T-helper 2 cell treated with Interferon-gamma antibody and Interleukin-4, amounts not matched to agents 5 μg/mL and 100 μg/mL, for 36 hours (primary cell): ENCODE data around the gene GALNT16.
A peak's percentile ranks its signal among the peaks of the same experiment; 100 is the strongest.
"Not testable (repeated sequence)": the region's sequence is repeated elsewhere in the genome, so short reads cannot be mapped to it uniquely, and the experiment has no call there.

Source experiments
- DNase-seq: peaks from one replicate; pipeline ENCODE4 v3.0.0; 2021; ENCODE audit warnings: low spot score
- H3K27ac Mint-ChIP-seq: one replicate; pipeline ENCODE4 v1.8.0; 2021; ENCODE audit warnings: mild to moderate bottlenecking, mixed read lengths
- H3K27me3 Mint-ChIP-seq: one replicate; pipeline ENCODE4 v1.8.0; 2021; ENCODE audit warnings: low read depth, mixed read lengths
- H3K36me3 Mint-ChIP-seq: one replicate; pipeline ENCODE4 v1.8.0; 2021; ENCODE audit warnings: low read depth, mixed read lengths
- H3K4me1 Mint-ChIP-seq: one replicate; pipeline ENCODE4 v1.8.0; 2021; ENCODE audit warnings: low read depth, mixed read lengths
- H3K4me3 Mint-ChIP-seq: one replicate; pipeline ENCODE4 v1.8.0; 2022; ENCODE audit warnings: mild to moderate bottlenecking, moderate library complexity, mixed read lengths
- H3K9me3 Mint-ChIP-seq: one replicate; pipeline ENCODE4 v1.8.0; 2021; ENCODE audit warnings: mixed read lengths

The GALNT16 gene

GRCh38 chr14:69372146-69372545 is 112.2 kb downstream of the GALNT16 start:
- Mint-ChIP-seq H3K4me3 (no peak overlapping the region), H3K9me3 (no peaks in the 10 kb centered on the region), H3K27me3 (no peaks in the 10 kb centered on the region), H3K4me1 (no peaks in the 10 kb centered on the region), H3K36me3 (peaks cover 27% of the 10 kb centered on the region), H3K27ac (no peak overlapping the region)
- no peak for DNase-seq

- Mint-ChIP-seq H3K27me3 (no peaks in the 10 kb centered on the region), H3K27ac (no peak overlapping the region)
Observed at GRCh38 chr14:69373104-69373503, 113.1 kb downstream of the GALNT16 start.

GRCh38 chr14:69374235-69374634 is 114.3 kb downstream of the GALNT16 start:
- Mint-ChIP-seq H3K36me3 (peaks cover 34% of the 10 kb centered on the region), H3K27me3 (no peaks in the 10 kb centered on the region), H3K4me1 (peaks cover 3% of the 10 kb centered on the region), H3K9me3 (no peaks in the 10 kb centered on the region), H3K27ac (no peak overlapping the region), H3K4me3 (no peak overlapping the region)
- no peak for DNase-seq

More at GRCh38 chr14:69373104-69373503, 113.1 kb downstream of the GALNT16 start:
- H3K9me3 Mint-ChIP-seq: no peaks in the 10 kb centered on the region
- H3K4me3 Mint-ChIP-seq: no peak overlapping the region
- no peaks in the 10 kb centered on the region for H3K4me1 Mint-ChIP-seq
- DNase-seq: no peak
- H3K36me3 Mint-ChIP-seq: peaks cover 29% of the 10 kb centered on the region

- peaks cover 3% of the 10 kb centered on the region for H3K4me1 Mint-ChIP-seq
Observed at GRCh38 chr14:69375182-69375581, 115.2 kb downstream of the GALNT16 start.

GRCh38 chr14:69375722-69376121 is 115.8 kb downstream of the GALNT16 start:
- DNase-seq: no peak
- peaks cover 47% of the 10 kb centered on the region for H3K36me3 Mint-ChIP-seq
- H3K27ac Mint-ChIP-seq: no peak overlapping the region
- H3K27me3 Mint-ChIP-seq: no peaks in the 10 kb centered on the region
- no peak overlapping the region for H3K4me3 Mint-ChIP-seq
- no peaks in the 10 kb centered on the region for H3K9me3 Mint-ChIP-seq
- H3K4me1 Mint-ChIP-seq: peaks cover 3% of the 10 kb centered on the region

More at GRCh38 chr14:69375182-69375581, 115.2 kb downstream of the GALNT16 start:
- DNase-seq: no peak
- Mint-ChIP-seq H3K4me3 (no peak overlapping the region), H3K27ac (no peak overlapping the region), H3K9me3 (no peaks in the 10 kb centered on the region), H3K36me3 (peaks cover 43% of the 10 kb centered on the region), H3K27me3 (no peaks in the 10 kb centered on the region)

- Mint-ChIP-seq H3K27ac (no peak overlapping the region), H3K9me3 (no peaks in the 10 kb centered on the region), H3K27me3 (no peaks in the 10 kb centered on the region), H3K4me1 (peaks cover 3% of the 10 kb centered on the region), H3K4me3 (no peak overlapping the region), H3K36me3 (peaks cover 48% of the 10 kb centered on the region)
- DNase-seq: no peak
Observed at GRCh38 chr14:69376439-69376838, 116.5 kb downstream of the GALNT16 start.

- Mint-ChIP-seq H3K4me1 (peaks cover 3% of the 10 kb centered on the region), H3K9me3 (no peaks in the 10 kb centered on the region), H3K27me3 (no peaks in the 10 kb centered on the region), H3K27ac (peak overlapping the region; percentile 28), H3K4me3 (no peak overlapping the region), H3K36me3 (peaks cover 51% of the 10 kb centered on the region)
- DNase-seq: no peak
Observed at GRCh38 chr14:69378274-69378673, 118.3 kb downstream of the GALNT16 start.

GRCh38 chr14:69387311-69387710 is 127.4 kb downstream of the GALNT16 start:
- H3K4me1 Mint-ChIP-seq: peaks cover 25% of the 10 kb centered on the region
- H3K4me3 Mint-ChIP-seq: no peak overlapping the region
- no peaks in the 10 kb centered on the region for H3K9me3 Mint-ChIP-seq
- no peak overlapping the region for H3K27ac Mint-ChIP-seq
- no peak for DNase-seq
- H3K36me3 Mint-ChIP-seq: peaks cover 70% of the 10 kb centered on the region
- H3K27me3 Mint-ChIP-seq: no peaks in the 10 kb centered on the region

GRCh38 chr14:69391400-69391799 is 131.4 kb downstream of the GALNT16 start:
- H3K4me3 Mint-ChIP-seq, H3K27ac Mint-ChIP-seq: not testable (repeated sequence)

GRCh38 chr14:69392481-69392880 is 132.5 kb downstream of the GALNT16 start:
- Mint-ChIP-seq H3K27me3 (no peaks in the 10 kb centered on the region), H3K4me3 (no peak overlapping the region), H3K27ac (no peak overlapping the region), H3K9me3 (no peaks in the 10 kb centered on the region), H3K4me1 (peaks cover 46% of the 10 kb centered on the region), H3K36me3 (peaks cover 81% of the 10 kb centered on the region)
- no peak for DNase-seq

More at GRCh38 chr14:69391400-69391799, 131.4 kb downstream of the GALNT16 start:
- DNase-seq, H3K27me3 Mint-ChIP-seq, H3K9me3 Mint-ChIP-seq: not testable (repeated sequence)
- Mint-ChIP-seq H3K4me1 (peaks cover 38% of the 10 kb centered on the region), H3K36me3 (peaks cover 79% of the 10 kb centered on the region)

GRCh38 chr14:69395929-69396328 is 136.0 kb downstream of the GALNT16 start:
- H3K9me3 Mint-ChIP-seq: no peaks in the 10 kb centered on the region

GRCh38 chr14:69398053-69398817 is 138.3 kb downstream of the GALNT16 start, which contains the start of the genes ERH and SLC39A9:
ERH (minus strand) TSS chr14:69398299; CDS start chr14:69398233, 66 bp downstream.
SLC39A9 (plus strand) TSS chr14:69398692; CDS start chr14:69399370, 678 bp downstream.
- DNase-seq: peak; percentile 93
- H3K27me3 Mint-ChIP-seq: no peaks in the 10 kb centered on the region

More at GRCh38 chr14:69395929-69396328, 136.0 kb downstream of the GALNT16 start:
- Mint-ChIP-seq H3K27me3 (no peaks in the 10 kb centered on the region), H3K4me3 (peak overlapping the region; percentile 51), H3K27ac (no peak overlapping the region), H3K4me1 (peaks cover 52% of the 10 kb centered on the region), H3K36me3 (peaks cover 62% of the 10 kb centered on the region)
- DNase-seq: no peak

GRCh38 chr14:69398818-69399210 is 138.9 kb downstream of the GALNT16 start:
- Mint-ChIP-seq H3K27ac (peak overlapping the region; percentile 99), H3K9me3 (no peaks in the 10 kb centered on the region), H3K4me1 (peaks cover 51% of the 10 kb centered on the region), H3K4me3 (peak overlapping the region; percentile 94), H3K36me3 (peaks cover 41% of the 10 kb centered on the region), H3K27me3 (no peaks in the 10 kb centered on the region)
- DNase-seq: no peak

More at GRCh38 chr14:69398053-69398817, 138.3 kb downstream of the GALNT16 start, which contains the start of the genes ERH and SLC39A9:
- peaks cover 46% of the 10 kb centered on the region for H3K36me3 Mint-ChIP-seq
- H3K4me1 Mint-ChIP-seq: peaks cover 51% of the 10 kb centered on the region
- H3K4me3 Mint-ChIP-seq: peak within 1 kb of the TSS; percentile 94
- H3K9me3 Mint-ChIP-seq: no peaks in the 10 kb centered on the region
- peak within 1 kb of the TSS; percentile 99 for H3K27ac Mint-ChIP-seq

GRCh38 chr14:69399750-69400149 is 139.8 kb downstream of the GALNT16 start:
- Mint-ChIP-seq H3K4me3 (peak overlapping the region; percentile 94), H3K27ac (no peak overlapping the region), H3K4me1 (peaks cover 49% of the 10 kb centered on the region)

More at GRCh38 chr14:69399750-69400149, 139.8 kb downstream of the GALNT16 start:
- H3K27me3 Mint-ChIP-seq: no peaks in the 10 kb centered on the region
- no peak for DNase-seq
- peaks cover 34% of the 10 kb centered on the region for H3K36me3 Mint-ChIP-seq
- H3K9me3 Mint-ChIP-seq: no peaks in the 10 kb centered on the region
